H1 (cell line): ENCODE results near the gene NMT1. TPM values are rescaled to one million over a fixed set of nuclear protein-coding genes. Genes with fewer than 3 reads are reported as not detected.

Source experiments
- CTCF ChIA-PET: fragments of 300-600 bp; sonication (Branson Sonifier 250); formaldehyde crosslinking; loops from one replicate; lab custom pipeline; 2021; ENCODE audit not compliant: partially characterized antibody; lab: Charles Lee
- POLR2A ChIA-PET: fragments of 300-600 bp; sonication (Branson Sonifier 250); formaldehyde crosslinking; loops from one replicate; lab custom pipeline; 2021; ENCODE audit warnings: inconsistent platforms; ENCODE audit not compliant: partially characterized antibody; lab: Charles Lee
- DNase-seq, 2 experiments: peaks; one replicate each; pipeline versions ENCODE4 v3.0.0 to v3.0.0-alpha.2; 2010 to 2022; ENCODE audit warnings: low spot score in 2 of 2, low read depth in 1 of 2, mixed read lengths in 1 of 2
- FAIRE-seq: peaks from 2 replicates; lab custom pipeline; 2011; peaks lifted over from hg19 to GRCh38; lab: Jason Lieb, UNC
- H2AFZ ChIP-seq: 2 replicates; pipeline ENCODE4 v1.8.1; 2012; ENCODE audit warnings: low read length, inconsistent platforms
- H2AK5ac ChIP-seq: 2 replicates; pipeline ENCODE4 v1.6.1; 2013; ENCODE audit warnings: low read depth, low read length
- H2BK120ac ChIP-seq: replicated peaks from 2 replicates; pipeline ENCODE3; 2013; ENCODE audit warnings: low read depth, low read length, inconsistent platforms
- H2BK12ac ChIP-seq: 2 replicates; pipeline ENCODE4 v1.6.1; 2013; ENCODE audit warnings: low read depth, low read length
- H2BK15ac ChIP-seq: 2 replicates; pipeline ENCODE4 v1.6.1; 2013; ENCODE audit warnings: low read length
- H2BK20ac ChIP-seq: 2 replicates; pipeline ENCODE4 v1.6.1; 2013; ENCODE audit warnings: low read length
- H2BK5ac ChIP-seq: 2 replicates; pipeline ENCODE4 v1.6.1; 2013; ENCODE audit warnings: low read depth, low read length
- H3K14ac ChIP-seq: 2 replicates; pipeline ENCODE4 v1.6.1; 2013; ENCODE audit warnings: inconsistent platforms; ENCODE audit not compliant: insufficient read length
- H3K18ac ChIP-seq: 2 replicates; pipeline ENCODE4 v1.6.1; 2013; ENCODE audit warnings: low read length; ENCODE audit errors: extremely low read depth
- H3K23ac ChIP-seq: 2 replicates; pipeline ENCODE4 v1.6.1; 2013; ENCODE audit warnings: inconsistent platforms; ENCODE audit not compliant: insufficient read length
- H3K23me2 ChIP-seq: 2 replicates; pipeline ENCODE4 v1.6.1; 2013; ENCODE audit warnings: low read depth, low read length
- H3K27ac ChIP-seq: 2 replicates; pipeline ENCODE4 v1.6.1; 2011; ENCODE audit warnings: low read depth, low read length, inconsistent platforms
- H3K27me3 ChIP-seq, 4 experiments: replicated peaks in 1 of 4; 1 replicate in 1 of 4; 2 replicates in 3 of 4; pipeline versions ENCODE4 v1.6.1 to v1.8.1; 2011 to 2013; ENCODE audit warnings: low read length in 3 of 4, mild to moderate bottlenecking in 3 of 4, inconsistent platforms in 2 of 4, mixed read lengths in 2 of 4, moderate library complexity in 1 of 4; ENCODE audit not compliant: control insufficient read depth in 3 of 4, insufficient read depth in 3 of 4; ENCODE audit errors: extremely low read depth in 1 of 4
- H3K36me3 ChIP-seq, 4 experiments: 2 replicates each; pipeline versions ENCODE4 v1.6.1 to v1.8.1; 2011 to 2013; ENCODE audit warnings: mild to moderate bottlenecking in 4 of 4, low read length in 3 of 4, moderate library complexity in 2 of 4, control low read depth in 1 of 4, inconsistent platforms in 1 of 4; ENCODE audit not compliant: insufficient read depth in 4 of 4, control insufficient read depth in 2 of 4
- H3K4ac ChIP-seq: replicated peaks from 2 replicates; pipeline ENCODE3; 2013; ENCODE audit warnings: low read length, low read depth, mixed read lengths, inconsistent platforms; ENCODE audit not compliant: insufficient read length
- H3K4me1 ChIP-seq, 4 experiments: replicated peaks in 1 of 4; 1 replicate in 1 of 4; 2 replicates in 3 of 4; pipeline versions ENCODE4 v1.6.1 to v1.8.1; 2011 to 2013; ENCODE audit warnings: low read length in 3 of 4, inconsistent platforms in 2 of 4, mixed read lengths in 1 of 4; ENCODE audit not compliant: insufficient read depth in 4 of 4, control insufficient read depth in 3 of 4
- H3K4me2 ChIP-seq, 2 experiments: 2 replicates each; pipeline versions ENCODE4 v1.6.1 to v1.8.1; 2011 to 2013; ENCODE audit warnings: low read depth in 2 of 2, low read length in 2 of 2, control low read depth in 1 of 2, inconsistent platforms in 1 of 2, mild to moderate bottlenecking in 1 of 2; ENCODE audit not compliant: insufficient read depth in 1 of 2
- H3K4me3 ChIP-seq, 4 experiments: fragments of 200-600, 300-600 bp in 1 of 4; sonication (generic), shearing (Covaris generic), sonication (Bioruptor Twin) in 1 of 4; 2 replicates each; pipeline versions ENCODE4 v1.5.1 to v1.8.1; 2011 to 2016; ENCODE audit warnings: low read length in 4 of 4, low read depth in 3 of 4, control low read depth in 2 of 4, inconsistent platforms in 2 of 4, mild to moderate bottlenecking in 2 of 4, mixed read lengths in 1 of 4, moderate library complexity in 1 of 4; ENCODE audit not compliant: insufficient read depth in 2 of 4; ENCODE audit errors: extremely low read depth in 1 of 4
- H3K56ac ChIP-seq: replicated peaks from 2 replicates; pipeline ENCODE3; 2013; ENCODE audit warnings: low read depth, mild to moderate bottlenecking, mixed read lengths, low read length, inconsistent platforms; ENCODE audit not compliant: insufficient read length
- H3K79me1 ChIP-seq: 2 replicates; pipeline ENCODE4 v1.6.1; 2013; ENCODE audit warnings: low read depth, low read length, control low read depth
- H3K79me2 ChIP-seq, 2 experiments: 2 replicates each; pipeline versions ENCODE4 v1.6.1 to v1.8.1; 2012 to 2013; ENCODE audit warnings: low read length in 2 of 2, mild to moderate bottlenecking in 2 of 2, inconsistent platforms in 1 of 2; ENCODE audit not compliant: insufficient read depth in 2 of 2, control insufficient read depth in 1 of 2
- H3K9ac ChIP-seq, 4 experiments: replicated peaks in 1 of 4; 1 replicate in 1 of 4; 2 replicates in 3 of 4; pipeline versions ENCODE4 v1.6.1 to v1.8.1; 2011 to 2013; ENCODE audit warnings: low read depth in 3 of 4, low read length in 3 of 4, control low read depth in 2 of 4, mild to moderate bottlenecking in 2 of 4, moderate library complexity in 2 of 4, inconsistent platforms in 1 of 4; ENCODE audit errors: extremely low read depth in 1 of 4
- H3K9me3 ChIP-seq, 2 experiments: 2 replicates each; pipeline versions ENCODE4 v1.6.1 to v1.8.1; 2012 to 2013; ENCODE audit warnings: mild to moderate bottlenecking in 2 of 2, moderate library complexity in 2 of 2, control low read depth in 1 of 2, inconsistent platforms in 1 of 2, low read depth in 1 of 2, low read length in 1 of 2, mixed read lengths in 1 of 2; ENCODE audit not compliant: insufficient read depth in 2 of 2
- H4K20me1 ChIP-seq, 2 experiments: replicated peaks in 1 of 2; 2 replicates each; pipeline versions ENCODE3 to v1.8.1; 2011 to 2013; ENCODE audit warnings: inconsistent platforms in 2 of 2, low read length in 2 of 2, mild to moderate bottlenecking in 1 of 2; ENCODE audit not compliant: insufficient read depth in 2 of 2, control insufficient read depth in 1 of 2
- H4K5ac ChIP-seq: 2 replicates; pipeline ENCODE4 v1.6.1; 2013; ENCODE audit warnings: low read length, low read depth, mixed read lengths, inconsistent platforms; ENCODE audit not compliant: insufficient read length
- H4K8ac ChIP-seq: 2 replicates; pipeline ENCODE4 v1.8.0; 2013; ENCODE audit warnings: mild to moderate bottlenecking, moderate library complexity, low read length, inconsistent platforms; ENCODE audit not compliant: insufficient read depth; ENCODE audit errors: extremely low read depth
- H4K91ac ChIP-seq: replicated peaks from 2 replicates; pipeline ENCODE3; 2013; ENCODE audit warnings: low read length, mixed read lengths, inconsistent platforms; ENCODE audit not compliant: insufficient read length
- BCL11A ChIP-seq, 2 experiments: IDR thresholded peaks; one replicate each; pipeline ENCODE4 v1.6.1; 2011; ENCODE audit warnings: low read depth in 2 of 2, low read length in 2 of 2, mild to moderate bottlenecking in 2 of 2
- EGR1 ChIP-seq: IDR thresholded peaks from 2 replicates; pipeline ENCODE4 v1.6.1; 2011; ENCODE audit warnings: low read depth, low read length, borderline replicate concordance
- FOSL1 ChIP-seq: IDR thresholded peaks from 2 replicates; pipeline ENCODE4 v1.6.1; 2011; ENCODE audit warnings: mild to moderate bottlenecking, low read depth, low read length, moderate library complexity; ENCODE audit not compliant: insufficient read depth
- KDM4A ChIP-seq: IDR thresholded peaks from one replicate; pipeline ENCODE4 v1.7.1; 2012; ENCODE audit warnings: low read depth, mild to moderate bottlenecking, moderate library complexity, low read length, inconsistent platforms; ENCODE audit not compliant: severe bottlenecking
- RBBP5 ChIP-seq: IDR thresholded peaks from 2 replicates; pipeline ENCODE4 v1.7.1; 2012; ENCODE audit warnings: low read depth, mild to moderate bottlenecking, inconsistent platforms, low read length, moderate library complexity, borderline replicate concordance
- SIX5 ChIP-seq: IDR thresholded peaks from 2 replicates; pipeline ENCODE4 v1.6.1; 2011; ENCODE audit warnings: mild to moderate bottlenecking, low read depth, low read length
- TAF7 ChIP-seq: optimal IDR thresholded peaks from 2 replicates; pipeline ENCODE3; 2011; ENCODE audit warnings: low read depth, mild to moderate bottlenecking, inconsistent platforms, low read length, moderate library complexity, borderline replicate concordance
- YY1 ChIP-seq: IDR thresholded peaks from 2 replicates; pipeline ENCODE4 v1.6.1; 2011; ENCODE audit warnings: low read depth, mild to moderate bottlenecking, low read length
- ZNF274 ChIP-seq: IDR thresholded peaks from 2 replicates; pipeline ENCODE4 v1.7.0; 2012; ENCODE audit warnings: low read length, borderline replicate concordance; ENCODE audit errors: extremely low read depth
- WGBS, 2 experiments: shearing (Covaris generic) in 1 of 2; methylation state at CpG; one replicate each; pipeline versions ENCODE4 v1.1.6 to v1.1.7; 2013 to 2015; ENCODE audit warnings: low lambda C conversion rate in 2 of 2, mixed read lengths in 2 of 2, inconsistent platforms in 1 of 2, low coverage in 1 of 2, missing lambda C conversion rate in 1 of 2; ENCODE audit not compliant: insufficient replicate concordance in 2 of 2, insufficient coverage in 1 of 2, insufficient read length in 1 of 2; ENCODE audit errors: extremely low coverage in 1 of 2, missing lambda C conversion rate in 1 of 2; 5-methylcytosine and 5-hydroxymethylcytosine counted together
- polyA plus RNA-seq, 7 experiments: library from polyadenylated mRNA; depleted of rRNA in 3 of 7; stranded (reverse) in 5 of 7; unstranded in 2 of 7; fragments of >200 nt in 5 of 7; fragments of 200-250 nt in 2 of 7; gene quantifications; 1 replicate in 5 of 7; 2 replicates in 1 of 7; 4 replicates in 1 of 7; pipeline versions ENCODE4 v1.2.1 to v1.2.3, GENCODE V29; 2011 to 2013; ENCODE audit warnings: missing spikeins in 2 of 7, mixed read lengths in 2 of 7
- total RNA-seq: library from RNA; stranded (reverse); fragmentation: NEBNext Ultra II Directional; extraction: Animal tissue kit (Norgen Biotek cat#: 25700); gene quantifications from 2 replicates; pipeline ENCODE4 v1.2.1, GENCODE V29; 2021
- TF ChIP-seq, protein P1 (sequence below), 3 experiments: IDR thresholded peaks; 1 replicate in 2 of 3; 2 replicates in 1 of 3; pipeline versions ENCODE4 v1.5.1 to v1.6.1; 2011; ENCODE audit warnings: low read length in 3 of 3, mild to moderate bottlenecking in 3 of 3, inconsistent platforms in 2 of 3, low read depth in 1 of 3, moderate library complexity in 1 of 3; ENCODE audit not compliant: insufficient read depth in 1 of 3; ENCODE audit errors: control extremely low read depth in 1 of 3

Gene NMT1
- total and polyA plus RNA-seq, 2 of the 8 experiments (the other 6 are each of a cell fraction or from before 2014, with no cell fraction given) = 42.9 to 149 TPM

DNA sequence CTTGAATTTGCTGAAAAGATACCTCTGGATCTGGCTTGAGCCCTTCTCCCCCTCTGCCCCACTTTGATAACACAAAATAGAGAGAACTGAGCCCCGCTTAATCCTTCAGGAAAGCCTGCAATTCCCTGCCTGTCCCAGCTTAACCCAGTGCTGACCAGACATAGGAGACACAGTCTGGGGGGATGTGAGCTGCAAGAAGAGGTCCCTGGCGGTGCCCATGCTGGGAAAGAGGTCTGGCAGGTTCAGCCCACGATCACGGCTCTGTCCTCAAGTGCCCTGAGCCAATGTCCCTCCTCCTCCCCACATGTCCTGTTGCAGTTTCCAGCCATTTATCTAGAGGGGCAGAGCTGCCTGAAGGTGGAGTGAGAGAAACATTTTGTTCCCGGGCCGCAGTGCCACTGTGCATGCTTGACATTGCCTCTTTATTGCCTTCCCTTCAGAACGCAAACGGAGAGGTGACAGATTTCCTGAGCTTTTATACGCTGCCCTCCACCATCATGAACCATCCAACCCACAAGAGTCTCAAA is 42.2 kb downstream of the NMT1 start:
- Histone ChIP-seq H3K4ac (no peak overlapping the region), H3K4me2 (no peak overlapping the region), H4K5ac (no peak overlapping the region), H3K14ac (no peak overlapping the region), H3K36me3 (peaks cover 45 to 72% (median 63%) of the 10 kb centered on the region in 4 experiments), H2BK120ac (no peak overlapping the region), H3K9ac (no peak overlapping the region), H3K79me2 (no peaks in the 10 kb centered on the region), H4K8ac (no peak overlapping the region), H2BK12ac (no peak overlapping the region), H4K91ac (no peak overlapping the region), H3K4me3 (no peak overlapping the region), H3K27me3 (no peaks in the 10 kb centered on the region), H3K4me1 (no peaks in the 10 kb centered on the region; a peak in 1 of 7 replicates), H3K23me2 (no peaks in the 10 kb centered on the region), H2AFZ (no peak overlapping the region), H4K20me1 (peaks cover 5 to 8% of the 10 kb centered on the region in 2 experiments), H3K27ac (no peak overlapping the region), H2BK5ac (no peak overlapping the region)
- 97% methylated on average over 9 of the region's 9 CpGs; no CpG with 5 or more reads in 1 of the 2 experiments for WGBS, 2 experiments
- ChIA-PET CTCF (interaction anchor here (0.6 to 8.1 kb wide), 11 partner anchors 11 to 183 kb away, joined by 3 to 50 read pairs (median 3); partner anchors contain the start of genes ACBD4 and PLCD3), POLR2A (interaction anchor here (1.0 to 1.7 kb wide), 3 partner anchors 8 to 45 kb away, joined by 3 to 6 read pairs (median 3); partner anchors contain the start of gene HEXIM1)
- FAIRE-seq = no peak
- TF ChIP-seq EGR1 (no peak), SIX5 (no peak), FOSL1 (no peak), ZNF274 (no peak), TAF7 (no peak), KDM4A (no peak), BCL11A (IDR thresholded peaks at IDR 0.05; ENCODE audit: low read depth in 2 of 2, low read length in 2 of 2) (no peak), YY1 (no peak), RBBP5 (no peak)
- TF ChIP-seq, protein P1, sequence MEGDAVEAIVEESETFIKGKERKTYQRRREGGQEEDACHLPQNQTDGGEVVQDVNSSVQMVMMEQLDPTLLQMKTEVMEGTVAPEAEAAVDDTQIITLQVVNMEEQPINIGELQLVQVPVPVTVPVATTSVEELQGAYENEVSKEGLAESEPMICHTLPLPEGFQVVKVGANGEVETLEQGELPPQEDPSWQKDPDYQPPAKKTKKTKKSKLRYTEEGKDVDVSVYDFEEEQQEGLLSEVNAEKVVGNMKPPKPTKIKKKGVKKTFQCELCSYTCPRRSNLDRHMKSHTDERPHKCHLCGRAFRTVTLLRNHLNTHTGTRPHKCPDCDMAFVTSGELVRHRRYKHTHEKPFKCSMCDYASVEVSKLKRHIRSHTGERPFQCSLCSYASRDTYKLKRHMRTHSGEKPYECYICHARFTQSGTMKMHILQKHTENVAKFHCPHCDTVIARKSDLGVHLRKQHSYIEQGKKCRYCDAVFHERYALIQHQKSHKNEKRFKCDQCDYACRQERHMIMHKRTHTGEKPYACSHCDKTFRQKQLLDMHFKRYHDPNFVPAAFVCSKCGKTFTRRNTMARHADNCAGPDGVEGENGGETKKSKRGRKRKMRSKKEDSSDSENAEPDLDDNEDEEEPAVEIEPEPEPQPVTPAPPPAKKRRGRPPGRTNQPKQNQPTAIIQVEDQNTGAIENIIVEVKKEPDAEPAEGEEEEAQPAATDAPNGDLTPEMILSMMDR (IDR thresholded peaks at IDR 0.05; ENCODE audit: control extremely low read depth in 1 of 3, insufficient read depth in 1 of 3, low read depth in 1 of 3, low read length in 3 of 3) = no peak
- TF ChIP-seq, all 59 proteins: peak for 0
- Histone ChIP-seq H3K23ac (no peak overlapping the region), H3K9me3 (no peaks in the 10 kb centered on the region), H2BK15ac (no peak overlapping the region), H2AK5ac (no peak overlapping the region), H3K18ac (no peak overlapping the region), H3K56ac (no peak overlapping the region), H3K79me1 (no peaks in the 10 kb centered on the region; the same call in 1 of the 2 replicates), H2BK20ac (no peak overlapping the region)
- DNase-seq = no peak
